HG03432 (cell line): Measurements from ENCODE around the gene SLC51B.
"Not testable (repeated sequence)": the region's sequence is repeated elsewhere in the genome, so short reads cannot be mapped to it uniquely, and the experiment has no call there.

Experiments used
- ATAC-seq: cut with Tn5 transposase; IDR thresholded peaks from one replicate; pipeline ENCODE4 v1.9.1; 2021; ENCODE audit warnings: mild to moderate bottlenecking, moderate library complexity; ENCODE audit not compliant: unreplicated experiment

Gene SLC51B

DNA sequence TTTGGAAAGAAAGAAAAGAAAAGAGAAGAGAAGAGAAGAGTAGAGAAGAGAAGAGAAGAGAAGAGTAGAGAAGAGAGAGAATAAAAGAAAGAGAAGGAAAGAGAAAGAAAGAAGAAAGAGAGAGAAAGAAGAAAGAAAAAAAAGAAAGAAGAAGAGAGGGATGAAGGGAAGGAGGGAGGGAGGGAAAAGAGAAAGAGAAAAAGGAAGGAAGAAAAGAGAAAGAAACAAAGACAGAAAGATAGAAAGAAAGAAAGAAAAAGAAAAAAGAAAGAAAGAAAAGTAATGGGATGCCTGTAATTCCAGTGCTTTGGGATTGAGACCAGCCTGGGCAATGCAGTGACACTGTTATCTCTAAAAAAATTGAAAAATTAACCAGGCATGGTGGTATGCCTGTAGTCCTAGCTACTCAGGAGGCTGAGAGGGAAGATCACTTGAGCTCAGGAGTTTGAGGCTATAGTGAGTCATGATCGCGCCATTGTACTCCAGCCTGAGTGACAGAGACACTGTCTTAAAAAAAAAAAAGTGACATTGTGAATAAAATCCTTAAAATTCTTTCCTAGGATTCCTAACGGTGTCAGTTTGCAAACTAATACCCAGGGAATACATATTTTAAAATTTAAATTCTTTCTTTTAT, 20.9 kb downstream of the SLC51B start:
- no peak for ATAC-seq

DNA sequence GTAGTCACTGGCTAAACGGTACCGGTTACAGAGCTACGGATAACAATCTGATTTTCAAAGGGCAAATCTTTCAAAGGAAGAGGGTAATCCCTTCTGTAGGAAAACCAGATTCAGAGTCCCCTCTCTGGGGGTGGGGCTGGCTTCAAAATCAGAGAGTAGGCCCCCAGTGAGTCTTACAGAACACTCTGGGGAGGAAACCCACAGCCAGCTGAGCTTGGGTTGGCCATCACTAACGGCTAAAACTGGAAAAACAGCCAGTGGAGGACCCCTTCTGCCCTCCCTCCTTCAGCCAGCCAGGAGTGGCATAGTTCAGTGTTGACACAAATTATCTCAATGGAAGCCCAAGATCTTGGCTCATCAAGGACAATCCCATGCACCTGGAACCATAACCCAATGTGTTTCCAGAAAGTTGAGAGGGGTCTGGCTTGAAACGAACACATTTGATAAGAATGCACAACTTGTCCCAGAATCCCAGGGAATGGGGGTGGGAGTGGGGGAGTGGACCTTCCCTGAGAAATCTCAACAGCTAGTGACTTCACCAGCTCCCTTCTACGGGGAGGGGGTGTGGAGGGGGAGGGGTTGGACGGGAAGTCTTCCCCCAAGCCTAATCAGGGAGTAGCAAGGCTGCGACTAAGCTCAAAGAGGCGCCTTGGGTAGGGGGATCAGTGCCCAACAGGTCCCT, 21.6 kb downstream of the SLC51B start:
- ATAC-seq, result no peak

DNA sequence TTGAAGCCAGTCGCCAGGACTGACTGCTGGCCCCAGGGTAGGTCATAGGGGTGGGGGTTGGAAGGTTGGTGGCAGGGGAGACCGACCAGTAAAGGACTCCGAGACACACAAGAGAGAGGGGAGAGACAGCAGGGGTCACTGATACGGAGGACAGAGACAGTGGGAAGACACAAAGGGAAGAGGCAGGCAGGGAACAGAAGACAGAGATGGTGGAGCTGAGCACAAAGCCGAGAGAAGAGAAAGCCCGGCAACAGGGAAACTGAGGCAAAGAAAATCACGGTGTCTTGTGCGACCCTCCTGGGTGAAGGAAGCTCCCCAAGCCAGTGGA, 22.1 kb downstream of the SLC51B start:
- ATAC-seq, result no peak

DNA sequence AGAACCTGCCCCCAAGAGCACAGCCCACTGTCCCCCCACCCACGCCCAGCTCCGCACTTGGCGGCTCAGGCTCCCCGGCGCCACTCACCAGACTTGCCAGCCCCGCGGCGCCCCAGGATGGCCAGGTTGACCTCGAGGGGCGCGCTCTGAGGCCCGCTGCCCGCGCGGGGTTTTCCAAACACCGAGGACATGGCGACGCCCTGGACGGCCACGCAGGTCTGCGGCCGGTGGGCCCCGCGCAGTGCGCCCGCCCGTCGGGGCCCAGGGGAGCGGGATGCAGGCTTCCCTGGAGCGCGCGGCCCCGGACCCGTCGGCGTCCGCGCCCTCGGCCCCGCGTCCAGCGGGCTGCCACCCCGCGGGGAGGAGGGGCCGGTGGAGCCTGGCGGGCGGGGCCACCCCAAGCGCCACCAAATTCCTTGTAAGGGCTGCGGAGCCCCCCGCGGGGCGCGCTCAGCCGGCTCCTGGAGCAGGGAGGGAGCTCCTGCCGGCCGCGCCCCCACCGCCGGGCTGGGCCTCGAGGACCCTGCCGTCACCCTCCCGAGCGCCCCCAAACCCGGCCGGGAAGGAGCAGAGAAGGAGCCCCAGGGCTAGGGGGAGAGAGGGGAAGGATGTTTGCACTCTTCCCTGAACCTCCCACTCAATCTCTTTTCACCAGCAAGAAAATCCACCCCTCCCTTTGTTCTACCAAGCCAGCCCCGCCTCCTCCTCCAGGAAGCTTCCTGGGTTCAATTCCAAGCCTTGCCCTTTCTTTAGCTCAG, 22.6 kb downstream of the SLC51B start, which contains the start of gene RASL12:
TSS of gene RASL12 (minus strand) at position 347 of the 758 bp plus-strand sequence. CDS start at position 191, 156 bp downstream.
- ATAC-seq, result no peak

DNA sequence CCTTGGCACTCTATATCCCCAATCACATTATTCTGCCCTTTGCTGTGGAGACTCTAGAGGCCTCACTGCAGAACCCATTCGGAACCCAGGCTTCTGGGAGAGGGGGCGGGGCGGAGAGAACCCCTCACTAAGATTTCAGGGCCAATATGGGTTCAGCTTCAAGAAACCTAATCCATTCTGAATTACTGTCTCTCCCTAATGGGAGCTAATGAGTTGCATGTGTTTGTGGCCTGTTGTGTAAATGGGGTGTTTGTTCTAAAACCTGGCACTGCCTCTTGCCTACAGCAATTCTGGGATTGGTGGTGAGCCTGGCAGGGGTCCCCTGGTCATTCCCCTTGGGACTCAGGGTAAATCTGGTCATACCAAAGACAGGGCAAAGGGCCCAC, 23.2 kb downstream of the SLC51B start:
- ATAC-seq, result no peak

DNA sequence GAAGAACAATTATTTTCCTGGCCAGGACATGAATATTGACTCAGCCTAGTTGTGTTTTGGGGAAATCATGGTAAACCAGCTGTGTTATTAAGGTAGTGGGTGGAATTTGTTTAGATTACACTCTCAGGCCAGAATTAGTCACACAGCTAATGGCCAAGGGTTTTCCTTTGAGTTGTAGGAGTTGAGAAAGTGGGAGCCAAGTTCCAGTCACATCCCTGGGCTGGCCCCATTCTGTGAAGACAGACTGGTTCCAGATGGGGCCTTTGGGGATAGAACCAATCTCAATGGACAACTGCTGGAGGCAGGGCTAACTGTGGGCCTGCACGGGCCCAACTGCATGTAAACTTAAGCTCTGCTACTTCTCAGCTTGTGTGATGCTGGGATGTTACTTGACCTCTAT, 24.0 kb downstream of the SLC51B start:
- ATAC-seq, result no peak

DNA sequence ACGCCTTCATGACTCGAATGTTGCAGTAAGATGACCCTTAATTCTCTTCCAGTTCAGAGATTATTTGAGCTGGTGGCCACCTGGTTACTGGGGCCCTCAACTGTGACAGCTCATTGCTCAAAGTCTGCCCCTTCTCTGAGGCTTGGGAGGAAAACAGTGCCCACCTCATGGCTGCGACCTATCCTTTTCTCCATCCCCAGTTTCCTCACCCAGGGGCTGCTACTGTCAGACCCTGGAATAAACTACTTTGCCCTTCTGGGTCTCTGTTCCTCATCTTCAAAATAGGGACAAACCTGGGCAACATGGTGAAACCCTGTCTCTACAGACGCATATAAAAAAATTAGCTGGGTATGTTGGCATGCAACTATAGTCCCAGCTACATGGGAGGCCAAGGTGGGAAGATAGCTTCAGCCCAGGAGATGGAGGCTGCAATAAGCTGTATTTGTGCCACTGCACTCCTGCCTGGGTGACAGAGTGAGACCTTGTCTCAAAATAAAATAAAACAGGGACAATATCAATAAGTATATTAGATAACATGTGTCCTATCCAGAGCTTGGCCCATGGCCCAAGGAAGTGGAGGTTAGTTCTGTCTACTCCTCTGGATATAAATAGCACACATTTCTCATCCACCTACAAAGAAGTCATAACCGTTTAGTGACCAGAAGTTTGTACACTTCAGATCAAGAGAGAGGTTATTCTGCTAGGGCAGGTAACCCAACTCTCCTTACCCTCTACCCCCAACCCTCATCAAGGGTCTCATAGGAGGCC, 24.8 kb downstream of the SLC51B start:
- ATAC-seq, result no peak

DNA sequence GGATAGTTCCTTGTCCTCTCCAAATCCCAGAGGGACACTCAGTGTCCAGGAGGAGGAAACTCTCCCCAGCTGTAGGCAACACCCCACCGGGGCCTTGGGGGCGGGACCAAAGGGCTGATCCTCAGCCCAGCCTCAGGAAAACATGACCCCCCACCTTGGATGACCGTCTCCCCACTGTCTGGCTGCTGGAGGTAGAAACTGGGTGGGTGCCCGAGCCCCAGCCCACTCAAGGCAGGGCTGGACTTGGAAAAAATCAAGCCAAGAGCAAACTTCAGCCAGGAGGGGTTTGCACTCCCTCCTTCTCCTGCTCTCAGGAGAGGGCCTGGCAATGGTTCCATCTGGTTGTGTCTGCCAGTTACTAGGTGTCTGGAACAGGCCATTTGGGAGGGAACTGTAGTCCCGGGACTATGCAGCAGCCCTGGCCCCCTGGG, 26.2 kb downstream of the SLC51B start:
- no peak for ATAC-seq

DNA sequence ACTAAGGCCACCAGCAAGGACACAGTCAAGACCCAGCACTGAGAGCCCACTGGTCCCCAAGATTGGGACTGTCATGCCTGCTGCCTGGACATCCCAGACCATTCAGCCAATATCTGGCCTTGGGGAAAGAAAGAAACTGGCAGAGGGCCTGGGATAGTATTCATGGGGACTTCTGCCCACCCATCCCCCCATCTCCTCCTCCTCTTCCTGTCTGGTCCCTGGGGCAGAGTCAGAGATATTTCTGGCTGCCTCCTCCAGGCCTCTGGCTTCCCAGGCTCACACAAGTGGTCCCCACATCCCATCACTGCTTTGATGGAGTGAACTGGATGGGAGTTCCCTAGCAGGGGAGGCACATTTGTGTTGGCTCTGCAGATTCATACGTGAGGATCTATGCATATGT, 26.8 kb downstream of the SLC51B start:
- no peak for ATAC-seq

DNA sequence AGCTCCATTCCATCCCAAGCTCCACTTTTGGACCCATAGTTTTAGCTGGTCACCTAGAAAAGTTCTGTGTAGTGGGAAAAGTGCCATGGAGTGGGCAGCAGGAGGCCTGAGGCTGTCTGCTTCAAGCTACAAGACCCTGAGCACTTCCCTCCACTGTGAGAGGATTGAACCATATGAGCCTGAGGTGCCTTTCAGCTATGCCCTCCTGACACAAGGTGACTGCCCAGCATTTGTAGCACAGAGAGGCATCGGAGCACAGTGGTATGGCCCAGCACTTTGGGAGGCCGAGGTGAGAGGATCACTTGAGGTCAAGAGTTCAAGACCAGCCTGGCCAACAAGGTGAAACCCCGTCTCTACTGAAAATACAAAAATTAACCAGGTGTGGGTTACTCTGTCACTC, 27.4 kb downstream of the SLC51B start:
- no peak for ATAC-seq

DNA sequence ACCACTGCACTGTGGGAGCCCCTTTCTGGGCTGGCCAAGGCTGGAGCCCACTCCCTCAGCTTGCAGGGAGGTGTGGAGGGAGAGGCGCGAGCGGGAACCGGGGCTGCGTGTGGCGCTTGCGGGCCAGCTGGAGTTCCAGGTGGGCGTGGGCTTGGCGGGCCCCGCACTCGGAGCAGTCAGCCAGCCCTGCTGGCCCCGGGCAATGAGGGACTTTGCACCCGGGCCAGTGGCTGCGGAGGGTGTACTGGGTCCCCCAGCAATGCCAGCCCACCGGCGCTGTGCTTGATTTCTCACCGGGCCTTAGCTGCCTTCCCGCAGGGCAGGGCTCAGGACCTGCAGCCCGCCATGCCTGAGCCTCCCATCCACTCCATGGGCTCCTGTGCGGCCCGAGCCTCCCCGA, 29.8 kb downstream of the SLC51B start:
- not testable (repeated sequence) for ATAC-seq

DNA sequence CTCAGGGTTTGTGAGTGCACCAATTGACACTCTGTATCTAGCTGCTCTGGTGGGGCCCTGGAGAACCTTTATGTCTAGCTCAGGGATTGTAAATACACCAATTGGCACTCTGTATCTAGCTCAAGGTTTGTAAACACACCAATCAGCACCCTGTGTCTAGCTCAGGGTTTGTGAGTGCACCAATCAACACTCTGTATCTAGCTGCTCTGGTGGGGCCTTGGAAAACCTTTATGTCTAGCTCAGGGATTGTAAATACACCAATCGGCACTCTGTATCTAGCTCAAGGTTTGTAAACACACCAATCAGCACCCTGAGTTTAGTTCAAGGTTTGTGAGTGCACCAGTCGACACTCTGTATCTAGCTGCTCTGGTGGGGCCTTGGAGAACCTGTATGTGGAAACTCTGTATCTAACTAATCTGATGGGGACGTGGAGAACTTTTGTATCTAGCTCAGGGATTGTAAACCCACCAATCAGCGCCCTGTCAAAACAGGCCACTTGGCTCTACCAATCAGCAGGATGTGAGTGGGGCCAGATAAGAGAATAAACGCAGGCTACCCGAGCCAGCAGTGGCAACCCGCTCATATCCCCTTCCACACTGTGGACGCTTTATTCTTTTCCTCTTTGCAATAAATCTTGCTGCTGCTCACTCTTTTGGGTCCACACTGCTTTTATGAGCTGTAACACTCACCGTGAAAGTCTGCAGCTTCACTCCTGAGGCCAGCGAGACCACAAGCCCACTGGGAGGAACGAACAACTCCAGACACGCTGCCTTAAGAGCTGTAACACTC, 30.6 kb downstream of the SLC51B start:
- ATAC-seq, result not testable (repeated sequence)

DNA sequence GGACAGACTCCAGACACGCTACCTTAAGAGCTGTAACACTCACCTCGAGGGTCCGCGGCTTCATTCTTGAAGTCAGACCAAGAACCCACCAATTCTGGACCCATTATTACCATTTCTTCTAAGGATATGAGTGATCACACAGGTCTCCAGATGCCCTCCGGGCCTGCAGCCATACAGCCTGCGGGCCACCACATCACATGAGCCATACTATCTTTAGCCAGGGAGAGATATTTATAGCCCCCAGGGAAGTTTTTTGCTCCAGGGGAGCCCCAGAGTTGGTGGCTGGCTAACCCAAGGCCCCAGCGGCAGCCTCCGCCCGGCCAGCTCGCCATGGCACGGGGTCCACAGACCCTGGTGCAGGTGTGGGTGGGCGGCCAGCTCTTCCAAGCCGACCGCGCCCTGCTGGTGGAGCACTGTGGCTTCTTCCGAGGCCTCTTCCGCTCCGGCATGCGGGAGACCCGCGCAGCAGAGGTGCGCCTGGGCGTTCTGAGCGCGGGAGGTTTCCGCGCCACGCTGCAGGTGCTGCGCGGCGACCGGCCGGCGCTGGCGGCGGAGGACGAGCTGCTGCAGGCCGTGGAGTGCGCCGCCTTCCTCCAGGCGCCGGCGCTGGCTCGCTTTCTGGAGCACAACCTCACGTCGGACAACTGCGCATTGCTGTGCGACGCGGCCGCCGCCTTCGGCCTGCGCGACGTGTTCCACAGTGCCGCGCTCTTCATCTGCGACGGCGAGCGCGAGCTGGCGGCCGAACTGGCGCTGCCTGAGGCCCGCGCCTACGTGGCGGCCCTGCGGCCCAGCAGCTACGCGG, 31.5 kb downstream of the SLC51B start, which contains the start of gene KBTBD13:
TSS of gene KBTBD13 (plus strand) at position 261 of the 805 bp plus-strand sequence. CDS start at position 331, 70 bp downstream.
- ATAC-seq, result no peak

DNA sequence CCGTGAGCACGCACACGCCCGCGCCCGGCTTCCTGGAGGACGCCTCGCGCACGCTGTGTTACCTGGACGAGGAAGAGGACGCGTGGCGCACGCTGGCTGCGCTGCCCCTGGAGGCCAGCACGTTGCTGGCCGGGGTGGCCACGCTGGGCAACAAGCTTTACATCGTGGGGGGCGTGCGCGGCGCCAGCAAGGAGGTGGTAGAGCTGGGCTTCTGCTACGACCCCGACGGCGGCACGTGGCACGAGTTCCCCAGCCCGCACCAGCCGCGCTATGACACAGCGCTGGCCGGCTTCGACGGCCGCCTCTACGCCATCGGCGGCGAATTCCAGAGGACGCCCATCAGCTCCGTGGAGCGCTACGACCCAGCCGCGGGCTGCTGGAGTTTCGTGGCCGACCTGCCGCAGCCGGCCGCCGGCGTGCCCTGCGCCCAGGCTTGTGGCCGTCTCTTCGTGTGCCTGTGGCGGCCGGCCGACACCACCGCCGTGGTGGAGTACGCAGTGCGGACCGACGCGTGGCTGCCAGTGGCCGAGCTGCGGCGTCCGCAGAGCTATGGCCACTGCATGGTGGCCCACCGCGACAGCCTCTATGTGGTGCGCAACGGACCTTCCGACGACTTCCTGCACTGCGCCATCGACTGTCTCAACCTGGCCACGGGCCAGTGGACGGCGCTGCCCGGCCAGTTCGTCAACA, 32.2 kb downstream of the SLC51B start:
- no peak for ATAC-seq

DNA sequence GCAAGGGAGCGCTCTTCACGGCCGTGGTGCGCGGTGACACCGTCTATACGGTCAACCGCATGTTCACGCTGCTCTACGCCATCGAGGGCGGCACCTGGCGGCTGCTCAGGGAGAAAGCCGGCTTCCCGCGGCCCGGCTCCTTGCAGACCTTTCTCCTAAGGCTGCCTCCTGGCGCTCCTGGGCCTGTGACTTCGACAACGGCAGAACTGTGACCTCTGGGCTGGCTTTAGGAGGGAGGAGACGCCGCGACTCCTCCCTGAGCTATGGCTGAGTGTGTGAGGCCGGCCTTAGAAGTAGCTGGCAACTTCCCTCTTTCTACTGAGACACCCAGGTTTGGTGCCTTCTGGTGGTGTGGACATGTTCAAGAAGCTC, 32.8 kb downstream of the SLC51B start:
- ATAC-seq, result no peak

DNA sequence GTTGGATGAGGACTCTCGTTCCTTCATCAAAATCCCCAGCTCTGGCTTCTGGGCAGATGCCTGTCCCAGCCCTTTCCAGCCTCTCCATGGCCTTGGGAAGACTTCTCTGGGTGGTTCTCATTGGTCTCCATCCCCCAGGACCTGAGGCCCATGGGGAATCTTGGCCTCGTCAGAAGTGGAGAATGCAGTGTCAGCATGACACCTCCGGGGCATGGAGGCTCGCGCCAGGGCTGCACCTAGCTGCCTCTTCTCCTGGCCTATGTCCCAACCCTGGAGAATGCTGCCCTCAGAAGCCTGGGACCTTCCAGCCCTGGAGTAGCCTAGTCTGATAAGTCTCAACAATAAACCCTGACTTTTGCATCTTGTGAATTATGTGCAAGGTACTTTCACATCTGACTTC, 34.4 kb downstream of the SLC51B start:
- no peak for ATAC-seq

DNA sequence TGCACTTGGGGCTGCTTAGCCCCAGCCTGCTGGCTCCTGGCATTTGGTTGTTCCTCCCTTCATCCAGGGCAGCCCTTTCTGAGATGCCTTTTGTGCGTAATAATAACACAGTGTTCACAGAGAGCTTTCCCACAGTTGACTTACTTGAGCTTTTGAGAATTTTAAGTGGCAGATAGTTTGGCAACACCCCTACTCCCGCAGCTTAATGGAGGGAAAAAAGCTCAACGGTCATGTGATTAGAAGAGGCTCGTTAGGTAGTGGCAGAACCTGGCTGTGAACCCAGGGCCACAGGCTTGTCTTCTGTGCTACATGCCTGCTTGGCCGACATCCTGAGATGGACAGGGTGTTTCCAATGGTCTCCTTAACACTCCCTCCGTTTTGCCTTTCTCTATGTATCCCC, 36.1 kb downstream of the SLC51B start:
- no peak for ATAC-seq

DNA sequence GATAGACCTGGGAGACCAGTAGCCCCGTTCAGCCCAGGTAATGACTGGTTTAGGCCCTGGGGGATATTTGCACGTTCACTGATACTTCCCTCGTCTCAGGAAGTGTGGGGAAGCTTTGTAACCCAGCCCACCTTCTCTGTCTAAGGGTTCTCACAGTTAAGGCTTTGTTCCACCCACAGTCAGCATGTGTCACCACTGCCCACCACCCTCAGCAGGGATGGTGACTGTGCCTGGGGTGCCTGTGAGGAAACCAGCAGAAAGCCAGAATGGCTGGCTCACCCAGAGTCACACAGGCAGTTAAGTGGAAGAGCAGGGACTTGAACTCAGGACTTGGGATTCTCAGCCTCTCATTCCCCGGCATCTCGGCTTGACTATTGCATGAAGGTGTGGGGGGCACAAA, 36.6 kb downstream of the SLC51B start:
- no peak for ATAC-seq

DNA sequence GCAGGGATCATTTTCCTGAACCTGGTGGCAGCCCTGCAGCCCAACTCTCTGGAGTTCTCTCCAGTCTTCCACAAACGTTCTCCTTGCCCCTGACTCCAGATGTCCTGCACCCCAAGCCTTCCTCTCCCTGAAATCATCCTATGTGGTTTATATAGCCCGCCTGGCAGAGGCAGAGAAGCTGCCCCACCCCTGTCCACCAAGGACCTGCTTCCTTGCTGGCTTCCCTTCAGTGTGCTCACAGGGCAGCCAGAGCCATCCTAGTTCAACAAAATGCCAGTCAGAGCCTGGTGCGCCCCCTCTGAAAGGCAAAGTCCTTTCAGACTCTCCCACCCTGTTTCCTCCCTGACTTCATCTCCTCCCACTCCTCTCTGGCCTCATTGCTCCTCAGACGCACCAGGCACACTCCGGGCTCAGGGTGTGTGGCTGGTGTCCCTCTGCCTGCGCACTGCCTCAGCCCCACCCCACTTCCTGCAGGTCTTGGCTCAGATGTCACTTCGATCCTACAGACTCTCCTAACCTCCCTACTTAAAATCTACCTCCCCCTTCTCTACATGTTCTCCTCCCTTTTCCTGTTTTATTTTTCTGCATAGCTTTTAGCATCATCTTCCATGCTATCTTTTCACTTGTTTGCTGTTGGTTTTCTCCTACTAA, 37.2 kb downstream of the SLC51B start:
- ATAC-seq, result no peak
